Activated naive CD8-positive, alpha-beta T cell treated with anti-CD3 and anti-CD28 coated beads, Interleukin-2, amount 10 ng/mL, durations not matched to agents 7 days and 5 days (primary cell): ENCODE data around the gene ZNF727. TPM values are rescaled to one million over a fixed set of nuclear protein-coding genes. Genes with fewer than 3 reads are reported as not detected.
"Not testable (repeated sequence)": the region's sequence is repeated elsewhere in the genome, so short reads cannot be mapped to it uniquely, and the experiment has no call there.

ENCODE experiments used
- ATAC-seq: fragments of 150-1000 bp; cut with Tn5 transposase; one replicate; pipeline ENCODE4 v1.10.0; 2021; ENCODE audit warnings: low read depth, moderate library complexity
- POLR2A ChIA-PET: fragments of 350-600 bp; sonication (Branson Sonifier 250); formaldehyde crosslinking; loops from one replicate; lab custom pipeline; 2021; ENCODE audit warnings: antibody characterized with exemption; lab: Charles Lee
- DNase-seq: peaks from one replicate; pipeline ENCODE4 v3.0.0; 2021
- H3K27ac Mint-ChIP-seq: one replicate; pipeline ENCODE4 v1.8.0; 2022; ENCODE audit warnings: mild to moderate bottlenecking, mixed read lengths
- H3K27me3 Mint-ChIP-seq: one replicate; pipeline ENCODE4 v1.8.0; 2022; ENCODE audit warnings: mild to moderate bottlenecking, moderate library complexity, mixed read lengths
- H3K36me3 Mint-ChIP-seq: one replicate; pipeline ENCODE4 v1.8.0; 2021; ENCODE audit warnings: mild to moderate bottlenecking, mixed read lengths
- H3K4me1 Mint-ChIP-seq: one replicate; pipeline ENCODE4 v1.8.0; 2021; ENCODE audit warnings: mixed read lengths
- H3K4me3 Mint-ChIP-seq: one replicate; pipeline ENCODE4 v1.8.0; 2022; ENCODE audit warnings: mild to moderate bottlenecking, moderate library complexity, mixed read lengths
- H3K9me3 Mint-ChIP-seq: one replicate; pipeline ENCODE4 v1.8.0; 2021; ENCODE audit warnings: mixed read lengths
- total RNA-seq, 2 experiments: library from RNA; stranded (reverse); gene quantifications; one replicate each; pipeline ENCODE4 v1.2.3, GENCODE V29; 2021

Gene ZNF727
- under 1 TPM; 0.17 to 0.22 TPM for total RNA-seq

DNA sequence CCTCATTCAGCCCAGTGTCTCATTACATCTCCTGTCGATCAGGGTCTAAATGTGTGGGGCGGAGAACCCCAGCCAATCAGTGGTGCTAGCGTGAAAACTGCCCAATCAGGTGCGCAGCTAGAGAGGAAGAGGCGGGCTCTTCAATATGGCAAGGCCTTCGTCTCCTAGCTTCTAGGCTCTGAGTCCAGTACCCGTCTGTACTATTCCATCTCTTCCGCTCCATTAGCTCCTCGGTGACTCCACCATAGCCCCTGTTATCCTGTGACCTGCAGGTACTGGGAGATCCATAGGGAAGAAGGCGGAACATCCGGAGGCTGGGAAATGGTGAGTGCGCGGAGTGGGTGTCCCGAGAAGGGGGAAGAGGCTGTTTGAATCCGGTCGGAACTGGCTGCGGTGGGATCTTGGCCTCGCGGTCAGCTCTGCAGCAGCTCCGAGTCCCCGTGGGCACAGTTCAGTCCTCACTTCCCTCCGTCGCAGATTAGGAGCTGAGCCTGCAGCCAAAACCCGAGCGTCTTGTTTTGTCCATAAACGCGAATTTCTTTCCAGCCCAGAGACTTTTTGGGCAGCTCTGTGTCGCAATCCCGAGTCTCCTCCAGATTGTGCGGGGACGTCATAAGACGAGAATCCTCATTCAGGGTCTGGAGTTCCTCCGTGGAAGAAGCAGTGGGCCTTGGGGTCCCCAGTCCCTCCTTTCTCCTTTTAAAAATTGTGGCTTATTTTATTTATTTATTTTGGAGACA, at the start of gene ZNF727:
TSS of gene ZNF727 (plus strand) at position 134 of the 740 bp plus-strand sequence. CDS start at position 322, 188 bp downstream.
- Mint-ChIP-seq H3K4me1 (no peaks in the 10 kb centered on the region), H3K36me3 (peaks cover 2% of the 10 kb centered on the region), H3K27me3 (no peaks in the 10 kb centered on the region), H3K4me3 (peak within 1 kb of the TSS; percentile 63), H3K9me3 (peaks cover 18% of the 10 kb centered on the region), H3K27ac (peak within 1 kb of the TSS; percentile 58)
- ATAC-seq (peak; percentile 39), DNase-seq (no peak)
- POLR2A ChIA-PET = interaction anchor here (0.6 kb wide), 1 partner anchor 204 kb away, joined by 4 read pairs; no protein-coding TSS in a partner anchor

DNA sequence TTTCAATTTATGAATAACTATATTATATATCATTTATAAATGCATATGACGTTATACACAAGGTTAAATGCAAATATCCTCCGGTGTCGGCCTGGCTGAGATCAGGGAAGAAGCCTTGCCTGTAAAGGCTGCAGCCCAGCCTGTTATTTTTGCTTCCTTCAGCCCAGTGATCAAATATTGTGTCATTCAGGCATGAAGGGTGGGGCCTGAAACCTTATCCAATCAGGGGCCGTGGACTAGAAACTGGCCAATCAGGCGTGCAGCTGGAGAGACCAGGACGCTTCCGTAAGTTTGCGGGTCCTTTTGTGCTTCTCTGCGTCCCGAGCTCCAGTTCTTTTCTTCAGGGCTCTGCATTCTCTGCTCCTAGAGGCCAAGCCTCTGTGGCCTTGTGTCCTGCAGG, 46.7 kb upstream of the ZNF727 start, which contains the start of gene ZNF722:
TSS of gene ZNF722 (plus strand) at position 301 of the 400 bp plus-strand sequence. CDS start 113 bp downstream, outside the sequence.
- Mint-ChIP-seq H3K9me3 (peaks cover 7% of the 10 kb centered on the region), H3K27me3 (no peaks in the 10 kb centered on the region), H3K27ac (no peak within 1 kb of the TSS), H3K36me3 (no peaks in the 10 kb centered on the region), H3K4me1 (no peaks in the 10 kb centered on the region), H3K4me3 (no peak within 1 kb of the TSS)
- ATAC-seq (no peak), DNase-seq (no peak)
- POLR2A ChIA-PET = no interaction called here

DNA sequence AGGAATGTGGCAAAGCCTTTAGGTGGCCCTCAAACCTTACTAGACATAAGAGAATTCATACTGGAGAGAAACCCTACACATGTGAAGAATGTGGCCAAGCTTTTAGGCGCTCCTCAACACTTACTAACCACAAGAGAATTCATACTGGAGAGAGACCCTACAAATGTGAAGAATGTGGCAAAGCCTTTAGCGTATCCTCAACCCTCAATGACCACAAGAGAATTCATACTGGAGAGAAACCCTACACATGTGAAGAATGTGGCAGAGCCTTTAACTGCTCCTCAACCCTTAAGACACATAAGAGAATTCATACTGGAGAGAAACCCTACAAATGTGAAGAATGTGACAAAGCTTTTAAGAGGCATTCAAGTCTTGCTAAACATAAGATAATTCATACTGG, 29.7 kb upstream of the ZNF727 start:
- H3K4me1 Mint-ChIP-seq, DNase-seq, ATAC-seq, H3K27ac Mint-ChIP-seq, H3K27me3 Mint-ChIP-seq, H3K4me3 Mint-ChIP-seq, POLR2A ChIA-PET, H3K36me3 Mint-ChIP-seq: not testable (repeated sequence)
- peaks cover 37% of the 10 kb centered on the region for H3K9me3 Mint-ChIP-seq

DNA sequence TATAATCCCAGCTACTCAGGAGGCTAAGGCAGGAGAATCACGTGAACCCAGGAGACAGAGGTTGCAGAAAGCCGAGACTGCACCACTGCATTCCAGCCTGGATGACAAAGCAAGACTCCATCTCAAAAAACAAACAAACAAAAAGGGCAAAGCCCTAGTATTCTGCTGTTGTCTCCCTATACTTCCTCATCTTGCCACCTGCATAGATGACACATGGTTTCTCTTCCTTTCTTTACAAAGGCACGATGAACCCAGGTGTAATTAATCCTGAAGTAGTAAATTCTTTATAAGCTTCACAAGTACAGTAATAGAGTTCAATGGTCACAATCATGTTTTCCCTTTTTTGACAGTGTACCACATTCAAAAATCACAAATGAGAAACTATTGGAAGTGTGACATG, 9.8 kb upstream of the ZNF727 start:
- DNase-seq = no peak
- no peaks in the 10 kb centered on the region for H3K27me3 Mint-ChIP-seq
- POLR2A ChIA-PET = no interaction called here
- no peak overlapping the region for H3K27ac Mint-ChIP-seq
- H3K9me3 Mint-ChIP-seq = peaks cover 34% of the 10 kb centered on the region
- ATAC-seq = no peak
- H3K4me1 Mint-ChIP-seq = no peaks in the 10 kb centered on the region
- H3K36me3 Mint-ChIP-seq = no peaks in the 10 kb centered on the region
- H3K4me3 Mint-ChIP-seq = no peak overlapping the region

DNA sequence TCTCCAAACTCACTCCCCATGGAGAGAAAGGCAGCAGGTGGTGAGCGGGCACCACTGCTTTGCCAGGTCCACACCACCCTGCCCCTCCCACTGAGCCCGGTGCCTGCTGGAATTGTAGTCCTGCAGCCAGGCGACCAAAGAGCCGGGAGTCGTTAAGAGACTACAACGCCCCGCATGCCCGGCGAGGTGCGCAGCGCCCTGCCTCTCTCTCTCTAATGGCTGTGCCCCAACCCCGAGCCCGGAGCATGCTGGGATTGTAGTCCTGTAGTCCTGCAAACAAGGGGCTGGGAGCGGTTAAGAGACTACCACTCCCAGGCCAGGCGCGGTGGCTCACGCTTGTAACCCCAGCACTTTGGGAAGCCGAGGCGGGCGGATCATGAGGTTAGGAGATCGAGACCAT, 8.1 kb upstream of the ZNF727 start:
- POLR2A ChIA-PET = no interaction called here
- Mint-ChIP-seq H3K9me3 (peaks cover 30% of the 10 kb centered on the region), H3K27ac (no peak overlapping the region), H3K4me3 (no peak overlapping the region), H3K4me1 (no peaks in the 10 kb centered on the region), H3K36me3 (no peaks in the 10 kb centered on the region), H3K27me3 (no peaks in the 10 kb centered on the region)
- DNase-seq (no peak), ATAC-seq (no peak)

DNA sequence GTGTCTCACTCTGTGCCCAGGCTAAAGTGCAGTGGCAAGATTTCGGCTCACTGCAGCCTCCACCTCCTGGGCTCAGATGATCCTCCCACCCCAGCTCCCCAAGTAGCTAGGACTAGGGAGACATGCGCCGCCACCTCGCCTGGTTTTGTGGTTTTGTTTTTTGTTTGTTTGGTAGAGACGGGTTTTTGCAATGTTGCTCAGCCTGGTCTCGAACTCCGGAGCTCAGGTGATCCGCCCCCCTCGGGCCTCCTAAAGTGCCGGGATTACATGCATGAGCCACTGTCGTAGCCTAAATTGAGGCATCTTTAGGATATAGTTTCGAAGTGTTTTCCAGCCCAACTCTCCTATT, 781 bp downstream of the ZNF727 start:
- no peaks in the 10 kb centered on the region for H3K27me3 Mint-ChIP-seq
- H3K36me3 Mint-ChIP-seq = peaks cover 2% of the 10 kb centered on the region
- peak overlapping the region; percentile 30 for H3K4me3 Mint-ChIP-seq
- ATAC-seq = no peak
- no peaks in the 10 kb centered on the region for H3K4me1 Mint-ChIP-seq
- no peak for DNase-seq
- POLR2A ChIA-PET = no interaction called here
- H3K9me3 Mint-ChIP-seq = peaks cover 17% of the 10 kb centered on the region
- H3K27ac Mint-ChIP-seq = no peak overlapping the region

DNA sequence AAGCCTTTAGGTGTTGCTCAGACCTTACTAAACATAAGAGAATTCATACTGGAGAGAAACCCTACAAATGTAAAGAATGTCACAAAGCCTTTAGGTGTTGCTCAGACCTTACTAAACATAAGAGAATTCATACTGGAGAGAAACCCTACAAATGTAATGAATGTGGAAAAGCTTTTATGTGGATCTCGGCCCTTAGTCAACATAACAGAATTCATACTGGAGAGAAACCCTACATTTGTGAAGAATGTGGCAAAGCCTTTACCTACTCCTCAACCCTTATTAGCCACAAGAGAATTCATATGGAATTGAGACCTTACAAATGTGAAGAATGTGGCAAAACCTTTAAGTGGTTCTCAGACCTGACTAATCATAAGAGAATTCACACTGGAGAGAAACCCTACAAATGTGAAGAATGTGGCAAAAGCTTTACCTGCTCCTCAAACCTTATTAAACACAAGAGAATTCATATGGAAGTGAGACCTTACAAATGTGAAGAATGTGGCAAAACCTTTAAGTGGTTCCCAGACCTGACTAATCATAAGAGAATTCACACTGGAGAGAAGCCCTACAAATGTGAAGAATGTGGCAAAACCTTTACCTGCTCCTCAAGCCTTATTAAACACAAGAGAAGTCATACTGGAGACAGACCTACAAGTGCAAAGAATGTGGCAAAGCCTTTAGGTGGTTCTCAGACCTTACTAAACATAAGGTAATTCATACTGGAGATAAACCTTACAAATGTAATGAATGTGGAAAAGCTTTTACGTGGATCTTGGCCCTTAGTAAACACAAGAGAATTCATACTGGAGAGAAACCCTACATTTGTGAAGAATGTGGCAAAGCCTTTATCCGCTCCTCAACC, 32.8 kb downstream of the ZNF727 start:
- DNase-seq, H3K4me3 Mint-ChIP-seq, H3K36me3 Mint-ChIP-seq, H3K27ac Mint-ChIP-seq, H3K27me3 Mint-ChIP-seq, H3K4me1 Mint-ChIP-seq, POLR2A ChIA-PET, ATAC-seq: not testable (repeated sequence)
- H3K9me3 Mint-ChIP-seq = peaks cover 42% of the 10 kb centered on the region

DNA sequence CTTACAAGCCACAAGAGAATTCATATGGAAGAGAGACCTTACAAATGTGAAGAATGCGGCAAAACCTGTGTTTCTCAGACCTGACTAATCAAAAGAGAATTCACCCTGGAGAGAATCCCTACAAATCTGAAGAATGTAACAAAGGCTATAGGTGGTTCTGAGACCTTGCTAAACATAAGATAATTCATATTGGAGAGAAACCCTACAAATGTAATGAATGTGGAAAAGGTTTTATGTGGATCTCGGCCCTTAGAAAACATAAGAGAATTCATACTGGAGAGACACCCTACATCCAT, 33.4 kb downstream of the ZNF727 start:
- DNase-seq = no peak
- H3K36me3 Mint-ChIP-seq = peaks cover 5% of the 10 kb centered on the region
- ATAC-seq = no peak
- POLR2A ChIA-PET = no interaction called here
- H3K27ac Mint-ChIP-seq = no peak overlapping the region
- H3K4me1 Mint-ChIP-seq = no peaks in the 10 kb centered on the region
- no peak overlapping the region for H3K4me3 Mint-ChIP-seq
- H3K9me3 Mint-ChIP-seq = peaks cover 41% of the 10 kb centered on the region
- no peaks in the 10 kb centered on the region for H3K27me3 Mint-ChIP-seq

DNA sequence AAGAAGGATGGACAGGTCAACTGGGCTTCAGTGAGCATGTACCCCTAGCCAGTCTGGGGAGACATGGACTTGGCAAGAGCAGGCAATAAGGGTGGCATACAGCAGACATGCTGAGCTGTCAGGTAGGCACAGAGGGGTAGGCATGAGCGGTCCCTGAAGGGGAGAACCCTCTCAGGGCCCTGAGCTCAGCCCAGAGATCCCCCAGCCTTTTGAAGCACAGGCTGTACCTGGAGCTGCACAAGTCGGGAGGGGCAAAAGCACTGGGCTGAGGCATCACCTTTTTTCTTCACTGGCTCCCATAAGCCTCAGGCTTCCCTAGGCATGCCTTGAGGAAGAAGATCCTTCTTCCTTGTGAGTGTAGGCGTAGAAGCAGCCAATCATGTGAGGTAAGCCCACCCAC, 42.3 kb downstream of the ZNF727 start:
- Mint-ChIP-seq H3K36me3 (no peaks in the 10 kb centered on the region), H3K27ac (no peak overlapping the region), H3K9me3 (peaks cover 8% of the 10 kb centered on the region), H3K4me3 (no peak overlapping the region), H3K4me1 (no peaks in the 10 kb centered on the region), H3K27me3 (no peaks in the 10 kb centered on the region)
- POLR2A ChIA-PET = no interaction called here
- DNase-seq (no peak), ATAC-seq (no peak)

DNA sequence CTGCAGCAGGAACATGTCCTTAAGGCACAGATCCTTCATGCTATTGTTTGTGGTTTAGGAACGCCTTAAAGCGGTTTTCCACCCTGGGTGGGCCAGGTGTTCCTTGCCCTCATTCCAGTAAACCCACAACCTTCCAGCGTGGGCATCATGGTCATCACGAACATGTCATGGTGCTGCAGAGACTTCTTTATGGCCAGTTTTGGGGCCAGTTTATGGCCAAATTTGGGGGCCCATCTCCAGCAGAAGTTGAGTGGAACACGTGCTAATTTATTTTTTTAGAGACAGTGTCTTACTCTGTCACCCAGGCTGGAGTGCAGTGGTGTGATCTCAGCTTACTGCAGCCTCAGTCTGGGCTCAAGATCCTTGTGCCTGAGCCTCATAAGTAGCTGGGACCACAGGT, 43.6 kb downstream of the ZNF727 start:
- H3K27ac Mint-ChIP-seq, POLR2A ChIA-PET: not testable (repeated sequence)
- peaks cover 13% of the 10 kb centered on the region for H3K9me3 Mint-ChIP-seq

More for the DNA sequence above, 43.6 kb downstream of the ZNF727 start:
- not testable (repeated sequence) for H3K36me3 Mint-ChIP-seq, DNase-seq, H3K4me1 Mint-ChIP-seq, H3K27me3 Mint-ChIP-seq, ATAC-seq, H3K4me3 Mint-ChIP-seq

Other genes with a start within 250 kb of the ZNF727 start
- gene ZNF722, start 46.6 kb upstream of the ZNF727 start, total RNA-seq = not detected
- gene ZNF735, start 161.8 kb downstream of the ZNF727 start, total RNA-seq = not detected
- gene ZNF679, start 183.0 kb downstream of the ZNF727 start, total RNA-seq = not detected